Activated CD4-positive, alpha-beta T cell treated with anti-CD3 and anti-CD28 coated beads, Interleukin-2, Interleukin-6, amounts not matched to agents 100 ng/mL and 50 ng/mL, durations not matched to agents 16 hours and 8 hours (primary cell): ENCODE measurements around the gene SCN3B.

ENCODE experiments used
- DNase-seq: peaks from one replicate; pipeline ENCODE4 v3.0.0-alpha.2; 2020

The SCN3B gene

DNA sequence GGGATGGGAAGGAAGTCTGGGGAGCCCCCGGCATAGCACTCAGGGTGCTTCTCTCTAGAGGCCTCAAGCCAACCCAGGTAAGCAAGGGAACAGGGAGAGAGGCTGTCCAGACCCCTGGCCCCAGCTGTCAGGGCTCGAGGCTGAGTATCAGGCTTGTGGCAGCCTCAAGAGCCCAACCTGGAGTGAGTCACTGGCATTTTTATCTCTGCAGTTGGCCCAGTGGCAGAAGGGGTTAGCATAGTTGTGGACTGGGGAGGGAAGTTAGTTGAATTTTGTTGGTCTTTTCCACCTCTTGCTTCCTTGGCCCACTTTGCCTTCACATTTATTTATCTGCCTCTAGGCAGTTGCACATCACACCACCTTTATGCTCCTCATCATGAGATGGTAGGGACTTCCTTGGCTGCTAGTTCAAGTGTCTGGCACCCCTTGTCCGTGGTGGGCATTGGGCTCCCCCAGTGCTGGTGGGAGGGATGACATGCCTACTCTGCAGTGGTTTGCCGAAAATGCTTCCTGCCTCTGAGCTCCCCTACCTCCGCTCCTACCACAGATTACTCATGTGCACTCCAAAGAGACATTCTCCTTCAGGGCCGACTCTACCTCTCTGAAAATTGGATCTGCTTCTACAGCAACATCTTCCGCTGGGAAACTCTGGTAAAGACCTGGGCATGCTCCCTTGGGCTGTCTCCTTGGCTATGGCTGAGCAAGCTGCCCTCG is 60.1 kb downstream of the SCN3B start:
- DNase-seq, result no peak

- no peak for DNase-seq
Observed at GRCh38 chr11:123593570-123593969, 60.9 kb downstream of the SCN3B start.

DNA sequence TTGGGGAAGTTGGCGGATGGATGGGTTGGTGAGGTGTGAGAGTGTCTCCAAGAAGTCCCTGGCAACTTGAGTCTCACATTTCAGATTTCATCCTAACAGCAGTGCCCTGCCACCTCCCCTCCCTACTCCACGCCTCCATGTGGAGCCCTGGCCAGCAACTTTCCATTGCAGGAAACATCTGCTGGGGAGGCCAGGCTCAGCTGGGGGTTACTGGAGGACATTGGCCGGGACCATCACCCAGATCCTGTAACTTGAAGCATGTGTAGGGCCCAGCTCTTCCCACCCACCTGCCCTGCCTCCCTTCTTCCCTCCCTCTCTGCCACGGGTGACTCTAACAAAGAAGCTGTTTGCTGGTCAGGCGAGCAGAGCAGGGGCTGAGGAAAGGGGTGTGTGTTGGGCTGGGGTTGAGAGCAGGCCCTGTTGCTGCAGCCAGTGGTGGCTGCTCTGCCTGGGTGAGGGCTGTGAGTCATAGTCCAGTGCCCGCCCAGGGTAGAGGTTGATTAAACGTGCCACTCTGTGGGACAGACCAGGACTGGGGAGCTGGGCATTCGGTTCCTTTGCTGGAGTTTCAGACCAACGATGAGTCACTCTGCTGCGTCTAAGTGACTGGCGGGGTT is 64.0 kb downstream of the SCN3B start:
- DNase-seq, result no peak

GRCh38 chr11:123588864-123589262 is 65.6 kb downstream of the SCN3B start:
- no peak for DNase-seq

DNA sequence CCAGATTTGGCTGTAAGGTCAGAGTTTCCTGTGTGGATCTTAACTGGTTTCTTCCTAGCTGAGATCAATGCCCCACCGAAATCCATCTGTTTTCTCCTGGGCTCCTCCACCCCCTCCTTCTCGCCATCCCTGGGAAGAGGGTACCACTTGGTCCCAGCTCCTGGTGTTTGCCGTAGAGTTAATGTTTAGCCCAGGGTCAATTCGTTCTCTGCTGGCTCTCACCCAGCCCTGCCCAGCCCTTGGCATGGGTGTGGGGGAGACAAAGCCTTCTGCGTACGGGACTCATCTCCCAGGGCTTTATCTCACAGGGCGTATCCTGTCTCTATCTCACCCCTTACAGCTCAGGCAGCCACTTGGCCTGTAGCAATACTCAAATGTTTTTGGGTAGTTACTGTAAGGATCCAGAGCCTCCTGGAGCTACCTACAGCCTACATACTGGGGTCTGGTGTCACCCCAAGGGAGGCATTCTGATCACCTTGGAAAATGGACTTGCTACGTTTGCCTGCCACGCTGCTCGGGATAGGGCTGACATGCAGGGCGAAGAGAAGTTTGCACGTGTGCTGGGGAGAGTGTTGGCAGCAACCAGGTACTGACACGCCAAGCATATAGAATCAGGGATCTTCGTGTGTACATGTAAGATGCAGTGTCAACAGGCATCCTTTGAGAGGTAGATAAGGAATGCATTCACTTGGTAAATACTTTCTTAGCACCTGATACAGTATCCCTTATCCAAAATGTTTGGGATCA is 66.1 kb downstream of the SCN3B start:
- no peak for DNase-seq

DNA sequence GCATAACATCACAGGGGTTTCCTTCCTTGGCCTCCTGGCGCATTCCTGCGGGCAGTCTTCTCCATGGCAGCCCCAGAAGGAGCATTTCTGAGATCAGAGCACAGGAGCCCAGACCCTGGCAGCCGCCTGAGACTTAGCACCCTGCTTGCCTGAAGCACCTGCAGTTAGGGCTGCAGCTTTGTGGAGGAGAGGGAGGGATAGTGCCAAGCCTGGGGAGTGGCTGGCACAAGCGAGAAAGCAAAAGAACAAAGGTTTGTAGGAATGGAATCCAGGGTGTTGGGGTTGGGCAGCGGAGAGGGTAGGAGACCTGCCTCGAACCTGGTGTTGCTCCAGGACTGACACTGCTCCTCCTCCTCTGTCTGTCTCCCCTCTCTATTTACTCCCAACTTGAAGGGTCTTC is 66.9 kb downstream of the SCN3B start:
- DNase-seq, result no peak

- no peak for DNase-seq
Observed at GRCh38 chr11:123587044-123587443, 67.4 kb downstream of the SCN3B start.

DNA sequence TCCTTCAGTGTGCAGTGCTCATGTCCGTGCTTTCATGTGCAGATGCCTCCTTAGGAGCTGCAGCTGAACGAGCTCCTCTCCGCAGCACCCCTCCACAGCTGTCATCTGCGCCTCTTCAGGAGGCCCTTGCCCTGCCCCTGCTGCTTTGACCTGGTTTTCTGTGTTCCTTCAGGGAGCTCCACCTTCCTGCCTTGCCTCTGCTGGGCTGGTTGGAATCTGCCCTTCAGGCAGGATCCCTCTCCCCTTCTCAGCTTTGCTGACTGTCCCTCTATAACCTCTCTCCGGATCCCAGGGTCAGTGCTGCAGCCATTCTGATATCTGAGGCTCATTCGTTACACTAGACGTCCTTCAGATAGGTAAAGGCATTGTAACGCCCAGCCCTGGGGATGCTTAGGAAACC is 67.9 kb downstream of the SCN3B start:
- DNase-seq, result no peak

- no peak for DNase-seq
Observed at GRCh38 chr11:123585706-123586105, 68.7 kb downstream of the SCN3B start.

GRCh38 chr11:123585206-123585605 is 69.2 kb downstream of the SCN3B start:
- DNase-seq, result no peak

DNA sequence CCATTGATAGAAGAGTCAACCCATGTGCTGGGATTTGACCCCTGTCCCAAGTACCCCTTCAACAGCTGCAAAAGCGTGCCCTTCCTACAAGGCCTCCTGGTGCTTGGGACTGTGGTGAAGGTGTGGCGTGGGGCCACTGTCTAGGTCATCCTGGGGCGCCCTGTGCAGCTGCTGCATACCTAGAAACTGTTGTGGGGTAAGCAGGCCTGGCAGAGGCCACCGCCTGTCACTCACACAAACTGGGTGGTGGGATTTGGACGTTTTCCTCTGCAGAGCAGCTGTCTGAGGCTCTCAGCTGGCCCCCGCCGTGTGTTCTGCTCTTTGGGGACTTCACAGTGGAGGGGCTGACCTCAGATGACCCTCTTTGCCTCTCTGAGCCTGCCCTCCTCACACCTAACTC is 69.7 kb downstream of the SCN3B start:
- no peak for DNase-seq

GRCh38 chr11:123584186-123584585 is 70.2 kb downstream of the SCN3B start:
- no peak for DNase-seq

DNA sequence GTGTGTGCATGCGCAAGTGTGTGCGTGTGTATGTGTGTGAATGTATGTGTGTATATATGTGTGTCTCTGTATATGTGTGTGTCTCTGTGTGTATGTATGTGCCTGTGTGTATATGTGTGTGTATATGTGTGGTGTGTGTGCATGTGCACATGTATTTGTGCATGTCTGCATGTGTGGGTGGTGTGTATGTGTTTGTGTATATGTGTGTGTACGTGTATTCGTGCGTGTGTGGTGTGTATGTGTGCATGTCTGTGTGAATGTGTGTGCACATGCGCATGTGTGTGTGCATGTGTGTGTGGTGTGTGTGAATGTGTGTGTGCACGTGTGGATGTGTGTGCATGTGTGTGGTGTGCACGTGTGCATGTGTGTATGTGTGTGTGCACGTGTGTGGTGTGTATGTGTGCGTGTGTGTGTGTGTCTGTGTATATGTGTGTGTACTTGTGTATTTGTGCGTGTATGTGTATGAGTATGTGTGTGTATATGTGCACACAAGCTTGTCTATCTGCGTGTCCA is 71.4 kb downstream of the SCN3B start:
- no peak for DNase-seq

DNA sequence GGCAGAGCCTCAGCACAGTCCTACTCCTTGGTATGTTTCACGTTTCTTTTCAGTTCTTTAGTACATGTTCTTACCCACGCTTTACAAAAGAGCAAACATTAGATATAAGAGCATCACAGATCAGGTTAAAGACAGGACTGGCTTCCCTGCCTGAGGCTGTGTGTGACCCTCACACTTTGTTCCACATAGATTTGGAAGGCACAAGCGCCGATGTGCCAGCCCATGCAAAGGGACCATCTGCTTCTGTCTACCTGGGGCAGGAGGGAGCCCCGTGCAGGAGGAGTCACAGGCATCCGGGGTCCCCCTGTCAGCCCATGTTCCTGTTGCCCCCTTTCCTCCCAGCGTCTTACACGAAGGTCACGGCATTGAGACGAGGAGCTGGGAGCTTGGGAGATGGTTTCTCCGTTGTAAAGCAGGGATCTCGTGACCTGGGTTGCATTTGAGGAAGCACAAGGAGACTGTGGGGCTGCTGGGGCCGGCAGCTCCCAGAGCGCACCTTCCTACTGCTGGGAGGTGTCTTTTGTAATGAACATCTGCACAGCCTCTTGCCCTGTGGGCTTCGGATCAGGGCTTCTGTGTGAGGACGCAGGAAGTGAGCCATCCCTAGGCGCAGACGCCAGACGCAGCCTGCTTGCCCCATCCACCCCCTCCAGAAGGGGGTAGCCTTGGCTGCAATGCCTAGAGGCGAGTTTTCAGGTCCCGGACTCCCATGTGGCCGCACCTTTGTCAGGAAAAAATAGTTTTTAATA is 72.6 kb downstream of the SCN3B start:
- DNase-seq, result no peak

GRCh38 chr11:123580557-123581275 is 73.7 kb downstream of the SCN3B start:
- peak; percentile 78 for DNase-seq

DNA sequence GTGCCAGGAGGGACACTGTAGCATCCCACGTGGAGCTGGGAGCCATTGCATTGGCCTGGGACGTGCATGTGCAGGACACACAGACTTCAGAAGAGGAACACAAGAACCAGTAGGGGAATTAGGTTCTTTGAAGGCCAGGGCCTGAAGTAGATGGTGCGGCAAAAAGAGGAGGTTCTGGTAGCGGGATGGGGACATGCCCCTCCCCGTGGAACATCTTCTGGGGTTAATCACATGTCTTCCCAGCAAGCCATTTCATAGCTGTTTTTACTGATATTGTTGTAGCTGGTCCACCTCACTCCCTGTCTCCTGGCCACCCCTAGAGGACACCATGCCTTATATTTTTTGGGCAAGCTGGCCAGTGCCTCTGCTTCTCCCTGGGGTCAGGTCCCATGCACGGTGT is 74.3 kb downstream of the SCN3B start:
- no peak for DNase-seq

GRCh38 chr11:123579482-123579812 is 75.0 kb downstream of the SCN3B start:
- DNase-seq, result no peak
